Smooth muscle cell (in vitro differentiated cells): ENCODE measurements around the gene ANKRD53. TPM values are rescaled to one million over a fixed set of nuclear protein-coding genes. Genes with fewer than 3 reads are reported as not detected.

Source experiments
- DNase-seq: peaks from one replicate; lab custom pipeline; 2025; ENCODE audit not compliant: unreplicated experiment; lab: John Stamatoyannopoulos, UW
- H2AFZ ChIP-seq: fragments of 200-600 bp; sonication (generic); 2 replicates; pipeline ENCODE4 v1.6.0; 2016; ENCODE audit warnings: antibody characterized with exemption, low read depth, mild to moderate bottlenecking
- H3F3A ChIP-seq: fragments of 200-600 bp; sonication (generic); 2 replicates; pipeline ENCODE4 v1.6.0; 2017; ENCODE audit warnings: antibody characterized with exemption, low read depth
- H3K27ac ChIP-seq: fragments of 200-600 bp; sonication (generic); 2 replicates; pipeline ENCODE4 v1.5.1; 2016; ENCODE audit warnings: low read depth, mild to moderate bottlenecking
- H3K27me3 ChIP-seq: fragments of 200-600 bp; sonication (generic); 2 replicates; pipeline ENCODE4 v1.6.1; 2016; ENCODE audit warnings: low read depth, mild to moderate bottlenecking
- H3K36me3 ChIP-seq: fragments of 200-600 bp; sonication (generic); 2 replicates; pipeline ENCODE4 v1.5.1; 2016; ENCODE audit warnings: low read depth
- H3K4me1 ChIP-seq: fragments of 200-600 bp; sonication (generic); 2 replicates; pipeline ENCODE4 v1.5.1; 2016; ENCODE audit warnings: low read depth
- H3K4me2 ChIP-seq: fragments of 200-600 bp; sonication (generic); 2 replicates; pipeline ENCODE4 v1.6.0; 2016; ENCODE audit warnings: mild to moderate bottlenecking
- H3K4me3 ChIP-seq: fragments of 200-600 bp; sonication (generic); 2 replicates; pipeline ENCODE4 v1.5.1; 2016; ENCODE audit warnings: mild to moderate bottlenecking
- H3K79me2 ChIP-seq: fragments of 200-600 bp; sonication (generic); 2 replicates; pipeline ENCODE4 v1.6.0; 2016; ENCODE audit warnings: low read depth, mild to moderate bottlenecking
- H3K9ac ChIP-seq: fragments of 200-600 bp; sonication (generic); 2 replicates; pipeline ENCODE4 v1.6.0; 2016; ENCODE audit warnings: low read depth
- H3K9me3 ChIP-seq: fragments of 200-600 bp; sonication (generic); replicated peaks from 2 replicates; pipeline ENCODE4 v1.5.1; 2016; ENCODE audit warnings: low read depth
- H4K20me1 ChIP-seq: fragments of 200-600 bp; sonication (generic); 2 replicates; pipeline ENCODE4 v1.6.0; 2016; ENCODE audit warnings: low read depth
- CTCF ChIP-seq: fragments of 200-600 bp; sonication (generic); IDR thresholded peaks from 2 replicates; pipeline ENCODE4 v1.5.1; 2017; ENCODE audit warnings: borderline replicate concordance, mild to moderate bottlenecking, antibody characterized with exemption; ENCODE audit not compliant: insufficient read depth, poor library complexity, severe bottlenecking
- WGBS: methylation state at CpG from one replicate; pipeline ENCODE4 v1.1.7; 2016; ENCODE audit warnings: low lambda C conversion rate; 5-methylcytosine and 5-hydroxymethylcytosine counted together
- polyA plus RNA-seq: library from polyadenylated mRNA; unstranded; fragments of >200 nt; fragmentation: Nextera tagmentation; extraction: Ambion mirVana; gene quantifications from 2 replicates; pipeline ENCODE4 v1.2.1, GENCODE V29; 2016
- total RNA-seq: library from RNA; depleted of rRNA; stranded (reverse); fragments of >200 nt; gene quantifications from 2 replicates; pipeline ENCODE4 v1.2.3, GENCODE V29; 2014

The ANKRD53 gene
- total and polyA plus RNA-seq, 2 experiments from 2014 or later = 1.3 to 1.9 TPM

- H2AFZ ChIP-seq = no peak overlapping the region
- no peak overlapping the region for H3K27ac ChIP-seq
- no peak overlapping the region for H3K9ac ChIP-seq
- TF ChIP-seq CTCF = no peak
- no peak for DNase-seq
- peaks cover 10% of the 10 kb centered on the region for H3K4me1 ChIP-seq
- no peaks in the 10 kb centered on the region for H4K20me1 ChIP-seq
- H3F3A ChIP-seq = no peaks in the 10 kb centered on the region
- no peak overlapping the region for H3K4me3 ChIP-seq
- no peaks in the 10 kb centered on the region for H3K9me3 ChIP-seq
- no peaks in the 10 kb centered on the region for H3K27me3 ChIP-seq
- no peaks in the 10 kb centered on the region for H3K36me3 ChIP-seq
- WGBS = 91% methylated on average over 10 of the region's 10 CpGs
- no peak overlapping the region for H3K4me2 ChIP-seq
- H3K79me2 ChIP-seq = no peaks in the 10 kb centered on the region
These were observed 27.1 kb downstream of the ANKRD53 start for GRCh38 chr2:71005271-71006202.

- WGBS = 88% methylated on average over 2 of the region's 2 CpGs
- no peaks in the 10 kb centered on the region for H3K79me2 ChIP-seq
- no peaks in the 10 kb centered on the region for H3K27me3 ChIP-seq
These were observed 27.9 kb downstream of the ANKRD53 start for GRCh38 chr2:71006323-71006722.

DNA sequence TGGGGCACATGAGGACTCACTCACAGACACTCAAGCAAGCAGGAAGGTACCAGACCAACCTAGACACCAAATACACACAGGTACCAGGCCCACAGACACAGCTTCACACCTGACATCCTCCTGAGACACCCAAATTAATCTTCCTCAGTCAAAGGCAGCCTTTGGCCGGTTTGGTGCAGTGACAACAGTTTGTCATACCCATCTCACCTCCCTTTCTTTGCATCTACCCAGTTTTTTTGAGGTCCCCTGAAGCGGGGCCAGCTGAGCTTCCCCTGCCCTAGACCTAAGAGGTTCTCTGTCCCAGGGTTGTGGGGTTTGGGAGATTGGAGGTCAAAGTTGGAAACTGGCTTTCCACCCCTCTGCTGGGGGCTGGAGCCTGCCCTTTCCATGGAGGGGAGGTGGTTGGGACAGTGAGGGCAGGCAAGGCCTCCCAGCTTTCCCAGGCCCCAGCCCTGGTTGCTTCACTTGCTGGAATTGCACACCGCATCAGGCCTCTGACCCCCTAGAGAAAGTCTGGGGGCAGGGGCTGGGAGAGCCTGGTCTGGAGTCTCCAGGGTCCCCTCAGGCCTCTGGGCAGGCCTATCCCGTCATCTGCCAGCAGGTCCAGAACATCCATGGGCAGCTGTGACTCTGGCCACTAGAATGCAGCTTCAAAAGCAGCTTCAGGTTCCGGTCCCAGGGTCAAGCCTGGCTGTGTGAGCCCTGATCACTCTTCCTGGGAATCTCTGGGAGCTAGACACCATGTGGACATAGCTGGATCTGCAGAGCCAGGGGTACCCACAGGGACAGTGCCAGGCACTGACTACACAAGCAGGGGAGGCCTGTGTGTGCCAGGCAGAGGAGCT lies 28.7 kb downstream of the ANKRD53 start:
- H4K20me1 ChIP-seq = no peaks in the 10 kb centered on the region
- no peak for DNase-seq
- no peak overlapping the region for H3K4me2 ChIP-seq
- H3K4me1 ChIP-seq = peaks cover 4% of the 10 kb centered on the region
- H3K27me3 ChIP-seq = no peaks in the 10 kb centered on the region
- WGBS = 84% methylated on average over 5 of the region's 5 CpGs
- H3F3A ChIP-seq = no peaks in the 10 kb centered on the region
- TF ChIP-seq CTCF = no peak
- H2AFZ ChIP-seq = no peak overlapping the region
- H3K9me3 ChIP-seq = no peaks in the 10 kb centered on the region
- H3K79me2 ChIP-seq = no peaks in the 10 kb centered on the region
- H3K4me3 ChIP-seq = no peak overlapping the region
- no peak overlapping the region for H3K9ac ChIP-seq
- no peaks in the 10 kb centered on the region for H3K36me3 ChIP-seq
- no peak overlapping the region for H3K27ac ChIP-seq

More at GRCh38 chr2:71006323-71006722, 27.9 kb downstream of the ANKRD53 start:
- Histone ChIP-seq H3F3A (no peaks in the 10 kb centered on the region), H3K9me3 (no peaks in the 10 kb centered on the region), H3K27ac (no peak overlapping the region), H3K4me3 (no peak overlapping the region), H3K4me1 (peaks cover 8% of the 10 kb centered on the region), H3K36me3 (no peaks in the 10 kb centered on the region), H3K9ac (no peak overlapping the region), H3K4me2 (no peak overlapping the region), H2AFZ (no peak overlapping the region), H4K20me1 (no peaks in the 10 kb centered on the region)
- TF ChIP-seq CTCF = no peak
- no peak for DNase-seq
